ENCODE data around the gene TOM1. TPM values are rescaled to one million over a fixed set of nuclear protein-coding genes. Genes with fewer than 3 reads are reported as not detected.

The TOM1 gene
- total RNA-seq, 2 donors from 2014 or later = 32.1 to 34.0 TPM

DNA sequence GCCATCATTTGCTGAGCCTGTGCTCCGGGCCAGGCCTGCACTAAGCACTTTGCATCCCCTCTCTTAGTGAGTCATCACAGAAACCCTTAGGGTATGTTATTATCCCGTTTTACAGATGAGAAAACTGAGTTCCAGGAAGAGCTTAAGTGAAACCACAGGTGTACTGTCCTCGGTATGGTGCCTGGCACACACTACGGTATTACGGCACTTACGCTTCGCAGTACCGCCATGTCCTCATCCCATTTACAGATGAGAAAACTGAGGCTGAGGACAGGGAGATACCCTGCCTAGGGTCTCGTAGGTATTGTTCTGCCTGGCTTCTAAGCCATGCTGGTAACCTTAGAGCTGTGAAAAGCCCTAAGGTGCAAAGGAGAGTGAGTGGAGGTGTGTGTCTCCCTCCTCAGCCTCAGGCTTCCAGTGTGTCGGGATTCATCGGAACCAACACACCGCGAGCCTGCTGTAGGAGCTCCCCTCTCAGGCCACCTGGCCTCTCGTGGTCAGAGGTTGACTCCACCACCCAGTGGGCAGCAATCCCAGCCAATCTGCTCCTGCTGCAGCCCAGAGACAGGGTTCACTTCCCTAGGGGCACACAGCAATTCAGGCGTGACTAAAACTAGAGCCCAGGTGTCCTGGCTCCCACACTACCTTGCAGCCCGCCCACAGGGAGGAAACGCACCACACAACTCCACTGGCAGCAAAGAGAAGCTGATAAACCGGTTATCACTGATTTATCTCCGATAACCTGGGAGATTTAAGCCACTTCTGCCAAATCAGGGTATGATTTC, 41.6 kb downstream of the TOM1 start:
- intact Hi-C loops (cut with DNase I) = no loop called here

DNA sequence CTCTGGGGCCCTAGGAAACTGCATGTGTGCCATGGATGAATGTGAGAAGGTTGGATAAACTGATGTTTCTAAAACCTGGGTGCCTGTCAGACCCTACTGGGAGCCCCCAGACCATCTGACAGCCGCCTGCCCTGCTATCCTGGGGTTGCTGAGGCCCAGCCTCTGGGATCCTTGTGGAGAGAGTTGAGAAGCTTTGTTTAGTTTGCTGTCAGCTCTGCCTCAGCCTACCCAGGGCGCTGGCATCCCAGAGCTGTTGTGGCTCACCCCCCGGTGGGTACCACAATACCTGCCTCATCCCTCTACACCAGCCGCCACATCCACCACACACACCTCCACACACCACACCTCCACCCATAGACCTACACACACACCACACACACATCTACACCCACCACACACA, 42.7 kb downstream of the TOM1 start:
- no peak for DNase-seq (ENCODE audit: low spot score)
- intact Hi-C loops (cut with DNase I) = no loop called here

More for the DNA sequence above, 41.6 kb downstream of the TOM1 start:
- DNase-seq (ENCODE audit: low spot score) = no peak

DNA sequence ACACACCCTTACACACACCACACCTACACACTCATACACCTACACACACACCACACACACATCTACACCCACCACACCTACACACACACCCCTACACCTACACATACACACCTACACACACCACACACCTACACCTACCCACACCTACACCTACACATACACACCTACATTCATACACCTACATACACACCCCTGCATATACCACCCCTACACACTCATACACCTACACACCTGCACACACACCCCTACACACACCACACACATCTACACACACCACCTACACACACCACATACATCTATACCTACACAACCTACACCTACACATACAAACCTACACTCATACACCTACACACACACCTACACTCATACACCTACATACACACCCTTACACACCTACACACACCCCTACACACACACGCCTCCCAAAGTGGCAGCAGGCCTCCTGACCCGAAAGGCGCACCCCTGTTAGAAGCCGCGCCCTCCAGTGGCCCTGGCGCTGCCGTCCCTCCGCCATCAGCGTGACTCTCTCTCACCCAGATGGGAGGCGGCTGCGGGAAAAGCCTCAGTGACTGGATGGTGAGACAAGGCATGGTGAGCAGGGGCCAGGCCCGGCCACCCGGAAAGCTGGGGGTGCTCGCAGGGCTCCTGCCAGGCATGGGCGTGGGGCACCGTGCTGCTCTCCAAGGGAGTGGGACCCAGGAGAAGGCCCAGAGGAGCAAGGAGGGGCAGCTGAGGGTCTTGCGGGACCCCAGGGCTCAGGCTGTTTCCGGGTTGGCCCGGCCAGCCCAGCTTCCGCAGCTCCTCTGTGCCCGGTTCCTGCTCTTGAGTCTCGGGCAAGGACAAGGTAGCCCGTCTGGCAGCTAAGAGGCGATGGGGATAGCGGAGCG, 44.2 kb downstream of the TOM1 start:
- DNase-seq (ENCODE audit: low spot score) = no peak
- intact Hi-C loops (cut with DNase I) = no loop called here

GRCh38 chr22:35344956-35345690, 45.4 kb downstream of the TOM1 start:
- no peak for DNase-seq (ENCODE audit: low spot score)
- intact Hi-C loops (cut with DNase I) = no loop called here

DNA sequence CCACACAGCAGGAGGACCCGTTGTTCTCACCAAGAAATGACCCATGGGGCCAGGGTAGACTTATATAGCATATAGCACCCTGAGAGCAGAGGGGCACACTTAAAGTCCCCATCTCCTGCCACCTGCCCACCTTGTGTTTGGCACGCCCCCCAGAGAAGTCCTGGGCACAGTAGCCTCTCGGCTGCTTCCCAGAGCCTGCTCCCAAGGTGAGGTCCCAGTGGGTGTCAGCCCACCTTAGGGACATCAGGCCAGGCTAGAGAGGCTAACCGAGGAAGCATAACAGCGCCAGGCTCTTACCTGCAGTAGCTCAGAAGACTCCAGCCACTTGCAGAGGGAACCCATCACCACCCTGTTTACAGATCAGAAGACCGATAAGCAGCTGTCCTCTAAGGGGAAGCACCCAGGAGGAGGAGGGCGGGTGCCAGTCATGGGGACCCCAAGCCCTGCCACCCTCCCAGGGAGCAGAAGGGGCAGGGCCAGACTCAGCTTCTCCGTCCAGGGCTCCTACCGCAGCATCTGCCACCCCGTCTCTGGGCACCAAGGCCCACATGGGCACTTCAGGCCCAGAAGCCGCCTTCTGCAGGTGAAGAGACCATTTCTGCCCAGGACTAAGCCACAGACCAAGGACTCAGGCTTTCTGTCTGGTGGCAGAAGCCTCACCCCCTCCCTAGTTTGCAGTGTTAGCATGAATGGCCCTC, 46.3 kb downstream of the TOM1 start:
- intact Hi-C loops (cut with DNase I) = no loop called here
- no peak for DNase-seq (ENCODE audit: low spot score)

- intact Hi-C loops (cut with DNase I) = no loop called here
- no peak for DNase-seq (ENCODE audit: low spot score)
These were observed 47.0 kb downstream of the TOM1 start for GRCh38 chr22:35346596-35347220.

- intact Hi-C loops (cut with DNase I) = no loop called here
- DNase-seq (ENCODE audit: low spot score) = no peak
These were observed 47.8 kb downstream of the TOM1 start for GRCh38 chr22:35347462-35347861.

DNA sequence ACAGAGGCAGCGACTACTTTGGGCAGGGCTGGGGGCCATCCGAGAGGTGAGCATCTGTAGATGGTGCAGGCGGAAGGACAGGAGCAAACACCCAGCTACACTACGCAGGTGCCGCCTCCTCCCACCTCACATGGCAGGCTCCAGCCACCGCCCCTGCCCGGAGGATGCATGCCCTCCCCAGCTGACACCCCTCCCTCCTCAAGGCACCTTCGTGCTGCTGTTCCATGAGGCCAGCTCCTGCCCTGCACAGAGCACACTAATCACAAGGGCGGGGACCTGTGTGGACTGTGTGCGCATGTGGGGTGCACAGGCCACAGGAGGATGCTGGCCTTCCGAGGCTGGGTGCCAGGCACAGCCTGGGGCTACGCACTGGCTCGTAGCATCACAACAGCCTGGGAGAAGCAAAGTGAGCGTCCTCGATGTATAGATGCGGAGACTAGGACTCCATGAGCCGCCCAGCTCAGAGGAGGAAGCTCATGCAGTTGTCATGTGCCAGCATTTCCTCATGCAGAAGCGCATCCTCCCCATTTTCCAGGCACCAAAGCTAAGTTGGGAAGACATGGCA, 48.4 kb downstream of the TOM1 start:
- DNase-seq (ENCODE audit: low spot score) = no peak
- intact Hi-C loops (cut with DNase I) = no loop called here

DNA sequence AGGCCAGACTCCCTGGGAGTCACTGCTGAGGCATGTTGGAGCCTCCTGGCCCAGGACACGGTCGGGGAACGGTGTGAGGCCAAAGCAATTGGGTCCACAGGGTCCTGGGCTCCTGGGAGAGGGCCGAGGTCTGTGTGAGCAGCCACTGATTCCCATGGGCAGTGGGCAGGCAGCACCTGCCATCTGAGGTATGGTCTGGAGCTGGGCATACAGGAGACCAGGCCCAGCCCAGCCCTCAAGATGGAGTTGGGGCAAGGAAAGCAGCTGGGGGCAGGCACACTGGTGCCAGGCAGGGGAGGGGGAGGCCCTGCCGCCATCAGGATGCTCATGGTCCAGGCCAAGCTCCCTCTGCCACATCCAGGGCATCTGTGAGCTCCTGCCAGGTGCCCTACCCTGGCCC, 49.0 kb downstream of the TOM1 start:
- intact Hi-C loops (cut with DNase I) = no loop called here
- DNase-seq (ENCODE audit: low spot score) = no peak

DNA sequence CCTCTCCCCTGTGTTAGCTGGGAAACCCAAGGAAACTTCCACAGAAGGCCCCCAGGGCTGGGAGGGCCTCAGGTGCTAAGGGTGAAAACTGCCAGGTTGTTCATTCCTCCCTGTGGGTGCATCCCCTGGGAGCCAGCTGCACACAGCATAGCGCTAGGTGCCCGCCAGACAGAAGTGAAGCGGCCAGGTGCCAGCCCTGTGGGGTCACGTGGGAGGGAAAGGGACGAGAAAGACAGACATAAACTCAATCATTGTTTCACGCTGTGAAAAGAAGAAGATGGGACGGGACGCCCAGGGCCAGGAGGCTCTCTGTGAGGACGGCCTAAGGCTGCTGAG, 49.6 kb downstream of the TOM1 start:
- intact Hi-C loops (cut with DNase I) = no loop called here
- no peak for DNase-seq (ENCODE audit: low spot score)

DNA sequence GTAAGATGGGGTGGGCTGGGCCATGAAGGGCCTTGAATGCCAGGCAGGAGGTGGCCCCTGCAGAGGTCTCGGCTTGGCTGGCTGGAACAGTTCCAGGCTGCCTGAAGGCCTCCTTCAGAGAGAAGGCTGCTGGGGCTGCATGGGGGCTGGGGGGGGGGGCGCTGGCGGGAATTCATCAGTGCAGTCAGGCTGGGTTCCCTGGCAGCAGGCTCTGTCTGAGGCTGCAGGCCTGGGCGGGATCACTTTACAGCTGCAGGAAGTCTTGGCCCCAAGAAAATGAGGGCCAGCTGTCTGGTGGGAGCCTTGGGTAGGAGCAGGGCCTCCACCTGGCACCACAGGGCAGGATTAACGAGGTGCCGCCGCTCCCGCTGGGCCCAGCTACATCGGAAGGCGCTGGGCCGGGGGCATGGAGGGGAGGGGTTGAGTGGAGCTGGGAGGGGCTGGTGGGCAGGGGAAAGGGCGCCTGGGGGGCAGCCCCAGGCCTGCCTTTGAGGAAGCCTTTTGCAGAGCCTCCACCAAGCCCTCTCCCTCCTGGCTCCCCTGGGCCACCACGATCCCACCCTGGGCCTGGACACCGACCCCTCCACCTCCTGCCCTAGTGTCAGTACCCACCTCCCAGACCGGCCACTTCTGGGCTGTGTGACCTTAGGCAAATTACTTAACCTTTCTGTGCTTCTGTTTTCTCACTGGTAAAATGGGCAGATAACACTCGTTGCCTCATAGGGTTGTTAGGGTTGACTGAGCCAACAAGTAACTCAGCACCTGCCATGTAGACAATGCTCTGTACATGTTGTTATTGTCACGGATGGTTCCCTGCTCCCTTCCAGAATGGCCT, 50.2 kb downstream of the TOM1 start:
- intact Hi-C loops (cut with DNase I) = loop anchor here in 1 of 2 donors (10.0 kb wide), 2 partner anchors 235 to 265 kb away; partner anchors contain the start of gene MB
- no peak for DNase-seq (ENCODE audit: low spot score)

GRCh38 chr22:35350539-35351503, 51.1 kb downstream of the TOM1 start:
- intact Hi-C loops (cut with DNase I) = loop anchor here in 1 of 2 donors (10.0 kb wide), 2 partner anchors 234 to 264 kb away; partner anchors contain the start of gene MB
- peak; percentile 97 for DNase-seq (ENCODE audit: low spot score)

DNA sequence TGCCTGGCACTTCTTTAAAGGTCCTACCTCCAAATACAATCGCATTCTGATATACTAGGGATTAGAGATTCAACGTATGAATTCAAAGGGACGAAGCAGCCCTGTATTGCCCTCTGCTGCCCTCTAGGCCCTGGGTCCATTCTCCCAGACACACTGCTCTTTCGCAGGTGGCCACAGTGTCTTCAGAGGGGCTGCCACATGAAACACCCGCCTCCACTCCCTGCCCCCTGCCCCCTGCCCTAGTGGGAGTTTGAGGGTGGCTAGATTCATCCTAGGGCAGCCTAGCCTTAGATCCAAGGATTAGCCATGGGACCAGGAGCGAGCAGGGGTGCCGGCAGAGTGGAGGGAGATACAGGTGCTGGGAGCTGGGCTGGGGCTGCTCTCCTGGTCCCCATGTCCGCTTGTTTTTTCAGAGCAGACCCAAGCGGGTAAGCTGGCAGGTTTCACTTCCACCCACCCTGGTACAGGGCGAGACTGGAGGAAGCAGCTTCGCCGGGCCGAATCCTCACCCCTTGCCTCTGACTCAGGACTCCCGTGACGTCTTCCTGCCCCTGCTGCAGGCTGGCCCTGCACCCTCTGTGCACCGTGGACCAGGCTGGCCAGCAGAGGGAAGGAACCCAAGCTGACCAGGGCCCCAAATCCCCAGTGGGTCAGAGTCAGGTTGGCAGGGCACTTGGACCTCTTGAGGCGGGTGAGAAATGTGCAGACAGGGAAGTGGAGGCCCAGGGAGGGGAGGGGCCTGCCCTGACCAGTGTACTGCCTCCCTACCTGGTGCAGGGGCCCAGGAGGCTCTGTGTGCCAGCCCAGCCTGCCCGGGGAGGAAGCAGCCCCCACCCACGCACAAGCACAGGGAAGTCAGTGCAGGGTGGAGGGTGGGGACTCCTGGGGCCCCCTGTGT, 52.8 kb downstream of the TOM1 start:
- intact Hi-C loops (cut with DNase I) = loop anchor here in 1 of 2 donors (10.0 kb wide), 2 partner anchors 232 to 262 kb away; partner anchors contain the start of gene MB
- peak; percentile 94 for DNase-seq (ENCODE audit: low spot score)

- DNase-seq (ENCODE audit: low spot score) = no peak
- intact Hi-C loops (cut with DNase I) = loop anchor here in 1 of 2 donors (10.0 kb wide), 2 partner anchors 231 to 261 kb away; partner anchors contain the start of gene MB
These were observed 53.6 kb downstream of the TOM1 start for GRCh38 chr22:35353318-35353717.

DNA sequence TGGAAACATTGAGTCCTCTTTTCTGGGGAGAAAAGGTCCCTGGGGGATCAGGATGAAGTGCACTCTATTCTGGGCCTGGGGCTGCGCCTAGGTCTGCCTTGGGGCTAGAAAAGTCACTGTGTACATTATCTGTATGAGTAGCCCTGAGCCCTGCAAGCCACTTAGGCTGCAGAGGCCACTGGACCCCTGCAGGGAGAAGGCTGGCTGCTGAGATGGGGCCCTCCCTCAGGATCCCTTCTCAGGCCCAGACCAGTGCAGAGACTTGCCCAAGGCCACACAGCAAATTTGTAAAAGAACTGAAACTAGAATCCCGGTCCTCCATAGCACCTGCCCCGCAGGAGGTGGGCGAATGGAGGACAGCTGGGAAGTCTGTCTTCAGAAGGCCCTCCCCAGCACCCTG, 54.4 kb downstream of the TOM1 start:
- intact Hi-C loops (cut with DNase I) = loop anchor here in 1 of 2 donors (10.0 kb wide), 2 partner anchors 231 to 261 kb away; partner anchors contain the start of gene MB
- DNase-seq (ENCODE audit: low spot score) = no peak
